H9 (cell line): Measurements from ENCODE around the gene ATAD5. TPM values are rescaled to one million over a fixed set of nuclear protein-coding genes. Genes with fewer than 3 reads are reported as not detected.

Experiments
- DNase-seq: peaks from one replicate; pipeline ENCODE4 v3.0.0-alpha.2; 2017
- H2AFZ ChIP-seq: one replicate; pipeline ENCODE4 v1.6.1; 2013; ENCODE audit warnings: mild to moderate bottlenecking, low read length, control low read depth, moderate library complexity
- H2AK5ac ChIP-seq: 2 replicates; pipeline ENCODE4 v1.6.1; 2013; ENCODE audit warnings: low read length, control low read depth, mixed read lengths; ENCODE audit not compliant: insufficient read length
- H2BK120ac ChIP-seq: one replicate; pipeline ENCODE4 v1.6.1; 2013; ENCODE audit warnings: low read depth, mild to moderate bottlenecking, low read length, control low read depth, inconsistent platforms; ENCODE audit not compliant: poor library complexity, severe bottlenecking
- H2BK12ac ChIP-seq: 2 replicates; pipeline ENCODE4 v1.6.1; 2013; ENCODE audit warnings: low read length, control low read depth, mixed read lengths, low read depth; ENCODE audit not compliant: insufficient read length
- H2BK15ac ChIP-seq: 2 replicates; pipeline ENCODE4 v1.6.1; 2013; ENCODE audit warnings: low read depth, low read length, control low read depth
- H2BK20ac ChIP-seq: one replicate; pipeline ENCODE4 v1.6.1; 2013; ENCODE audit warnings: low read depth, mild to moderate bottlenecking, low read length, control low read depth, inconsistent platforms; ENCODE audit not compliant: poor library complexity, severe bottlenecking
- H2BK5ac ChIP-seq: 2 replicates; pipeline ENCODE4 v1.6.1; 2013; ENCODE audit warnings: low read length, control low read depth, mixed read lengths; ENCODE audit not compliant: insufficient read length
- H3K14ac ChIP-seq: 2 replicates; pipeline ENCODE4 v1.6.1; 2013; ENCODE audit warnings: low read length, control low read depth; ENCODE audit not compliant: insufficient read depth
- H3K18ac ChIP-seq: 2 replicates; pipeline ENCODE4 v1.6.1; 2013; ENCODE audit warnings: low read depth, mild to moderate bottlenecking, mixed read lengths, low read length, control low read depth; ENCODE audit not compliant: insufficient read length
- H3K23ac ChIP-seq: 2 replicates; pipeline ENCODE4 v1.6.1; 2013; ENCODE audit warnings: low read length, control low read depth, mixed read lengths, low read depth; ENCODE audit not compliant: insufficient read length
- H3K23me2 ChIP-seq: 2 replicates; pipeline ENCODE4 v1.6.1; 2013; ENCODE audit warnings: low read depth, mild to moderate bottlenecking, mixed read lengths, low read length, control low read depth; ENCODE audit not compliant: insufficient read length, poor library complexity, severe bottlenecking
- H3K27ac ChIP-seq: 2 replicates; pipeline ENCODE4 v1.5.1; 2013; ENCODE audit warnings: low read length, control low read depth, mixed read lengths, low read depth; ENCODE audit not compliant: insufficient read length
- H3K27me3 ChIP-seq: 2 replicates; pipeline ENCODE4 v1.6.1; 2013; ENCODE audit warnings: low read length, control low read depth, inconsistent platforms; ENCODE audit not compliant: insufficient read depth
- H3K4ac ChIP-seq: 2 replicates; pipeline ENCODE4 v1.6.1; 2013; ENCODE audit warnings: low read depth, mild to moderate bottlenecking, control low read depth, inconsistent platforms, low read length, moderate library complexity
- H3K4me1 ChIP-seq: 2 replicates; pipeline ENCODE4 v1.6.1; 2013; ENCODE audit warnings: low read length, control low read depth, inconsistent platforms; ENCODE audit not compliant: insufficient read depth
- H3K4me2 ChIP-seq: 2 replicates; pipeline ENCODE4 v1.6.1; 2013; ENCODE audit warnings: low read length, control low read depth, mixed read lengths; ENCODE audit not compliant: insufficient read length, insufficient read depth
- H3K56ac ChIP-seq: 2 replicates; pipeline ENCODE4 v1.6.1; 2013; ENCODE audit warnings: low read depth, mild to moderate bottlenecking, mixed read lengths, low read length, control low read depth; ENCODE audit not compliant: insufficient read length
- H3K79me1 ChIP-seq: 2 replicates; pipeline ENCODE4 v1.6.1; 2013; ENCODE audit warnings: low read depth, mild to moderate bottlenecking, moderate library complexity, low read length, control low read depth, inconsistent platforms; ENCODE audit not compliant: insufficient read depth, poor library complexity, severe bottlenecking
- H3K79me2 ChIP-seq: 2 replicates; pipeline ENCODE4 v1.6.1; 2013; ENCODE audit warnings: low read length, control low read depth, inconsistent platforms; ENCODE audit not compliant: insufficient read depth
- H3K9ac ChIP-seq: 2 replicates; pipeline ENCODE4 v1.6.1; 2013; ENCODE audit warnings: low read length, control low read depth, mixed read lengths; ENCODE audit not compliant: insufficient read length; ENCODE audit errors: extremely low read depth
- H3K9me3 ChIP-seq: one replicate; pipeline ENCODE4 v1.6.1; 2013; ENCODE audit warnings: low read depth, low read length, inconsistent platforms; ENCODE audit not compliant: control insufficient read depth
- H3T11ph ChIP-seq: one replicate; pipeline ENCODE4 v1.6.1; 2013; ENCODE audit warnings: mild to moderate bottlenecking, low read length, control low read depth, inconsistent platforms
- H4K20me1 ChIP-seq: one replicate; pipeline ENCODE4 v1.6.1; 2013; ENCODE audit not compliant: control insufficient read depth, insufficient read length, insufficient read depth
- H4K5ac ChIP-seq: 2 replicates; pipeline ENCODE4 v1.6.1; 2013; ENCODE audit warnings: low read depth, mild to moderate bottlenecking, mixed read lengths, low read length, control low read depth; ENCODE audit not compliant: insufficient read length
- H4K8ac ChIP-seq: replicated peaks from 2 replicates; pipeline ENCODE4 v1.6.1; 2013; ENCODE audit warnings: low read length, control low read depth, mixed read lengths, low read depth; ENCODE audit not compliant: insufficient read length
- H4K91ac ChIP-seq: 2 replicates; pipeline ENCODE4 v1.6.1; 2013; ENCODE audit warnings: low read depth, mild to moderate bottlenecking, moderate library complexity, mixed read lengths, low read length, control low read depth; ENCODE audit not compliant: insufficient read length
- H3K27ac Mint-ChIP-seq, 3 experiments: 2 replicates in 2 of 3; 3 replicates in 1 of 3; pipeline ENCODE4 v1.8.0; 2020 to 2021; ENCODE audit warnings: mixed read lengths in 3 of 3, mild to moderate bottlenecking in 1 of 3, moderate library complexity in 1 of 3
- H3K27me3 Mint-ChIP-seq: 2 replicates; pipeline ENCODE4 v1.8.0; 2021; ENCODE audit warnings: low read depth, mild to moderate bottlenecking, moderate library complexity, mixed read lengths
- H3K36me3 Mint-ChIP-seq, 3 experiments: 2 replicates in 2 of 3; 3 replicates in 1 of 3; pipeline ENCODE4 v1.8.0; 2020 to 2021; ENCODE audit warnings: low read depth in 3 of 3, mixed read lengths in 3 of 3; ENCODE audit not compliant: insufficient read depth in 1 of 3
- H3K4me1 Mint-ChIP-seq, 2 experiments: 2 replicates each; pipeline ENCODE4 v1.8.0; 2020; ENCODE audit warnings: mixed read lengths in 2 of 2
- H3K4me3 Mint-ChIP-seq, 2 experiments: 2 replicates in 1 of 2; 3 replicates in 1 of 2; pipeline ENCODE4 v1.8.0; 2020 to 2021; ENCODE audit warnings: mild to moderate bottlenecking in 2 of 2, mixed read lengths in 2 of 2, moderate library complexity in 1 of 2
- H3K9me3 Mint-ChIP-seq, 2 experiments: 2 replicates in 1 of 2; 3 replicates in 1 of 2; pipeline ENCODE4 v1.8.0; 2020; ENCODE audit warnings: mild to moderate bottlenecking in 2 of 2, mixed read lengths in 2 of 2, moderate library complexity in 1 of 2
- CTCF ChIP-seq: fragments of 200-600 bp; sonication (generic); conservative IDR thresholded peaks from 3 replicates; pipeline ENCODE4 v1.8.0; 2021; ENCODE audit warnings: antibody characterized with exemption, mild to moderate bottlenecking
- WGBS: extraction: QIAGEN DNeasy Blood & Tissue Kit; methylation state at CpG from one replicate; pipeline ENCODE4 v1.1.7; 2013; ENCODE audit warnings: missing lambda C conversion rate, low lambda C conversion rate, mixed read lengths; ENCODE audit not compliant: insufficient read length; ENCODE audit errors: extremely low coverage; 5-methylcytosine and 5-hydroxymethylcytosine counted together
- total RNA-seq: library from RNA; stranded (reverse); gene quantifications from 2 replicates; pipeline ENCODE4 v1.2.1, GENCODE V29; 2021

Gene ATAD5
- total RNA-seq, 1 experiment from 2014 or later, result 27.0 TPM

DNA sequence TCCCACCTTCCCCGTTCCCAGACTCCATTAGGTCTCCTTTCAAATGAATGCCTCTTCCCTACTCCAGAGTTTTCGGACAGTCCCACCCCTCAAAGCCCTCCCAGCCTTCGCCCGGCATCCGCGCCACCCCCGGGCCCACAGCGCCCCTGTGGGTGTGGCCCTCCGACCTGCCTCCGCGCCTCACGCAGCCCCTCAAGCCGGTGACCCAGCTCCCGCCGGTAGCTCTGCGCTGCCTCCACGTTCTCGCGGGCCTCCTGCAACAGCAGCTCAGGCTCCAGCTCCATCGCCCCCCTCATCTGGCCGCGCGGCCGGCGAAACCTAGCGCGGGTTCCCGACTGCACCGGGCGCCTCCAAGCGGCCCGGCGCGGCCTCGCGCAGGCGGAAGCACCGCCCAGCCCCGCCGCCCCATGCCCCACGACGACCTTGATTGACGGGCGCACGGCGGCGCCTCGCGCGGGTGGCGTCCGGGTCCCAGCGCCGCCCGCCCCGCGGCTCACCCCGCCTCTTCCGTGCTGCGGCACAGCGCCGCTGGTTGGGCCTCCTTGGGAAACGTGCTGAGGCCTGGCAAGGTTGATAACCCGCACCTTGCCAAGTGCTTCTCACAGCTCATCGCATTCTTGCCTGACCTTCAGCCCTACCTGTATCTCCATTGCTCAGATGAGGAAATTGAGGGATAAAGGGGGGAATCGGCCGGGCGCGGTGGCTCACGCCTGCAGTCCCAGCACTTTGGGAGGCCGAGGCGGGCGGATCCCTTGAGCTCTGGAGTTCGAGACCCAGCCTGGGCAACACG, 7.2 kb upstream of the ATAD5 start, which contains the start of gene CRLF3:
Gene CRLF3, minus strand, starts transcription at position 337 of the 790 bp plus-strand sequence. Its CDS starts 41 bp downstream, at position 296.
- no peak within 1 kb of the TSS for H3K23ac ChIP-seq
- Mint-ChIP-seq H3K36me3 (no peaks in the 10 kb centered on the region), H3K27me3 (peaks cover 2% of the 10 kb centered on the region), H3K4me1 (peaks cover 24 to 29% of the 10 kb centered on the region in 2 experiments), H3K9me3 (no peaks in the 10 kb centered on the region; a peak in 1 of 5 replicates), H3K27ac (peak within 1 kb of the TSS; percentile 88 to 99 (median 98)), H3K4me3 (peak within 1 kb of the TSS; percentile 97)
- no peak within 1 kb of the TSS for H2BK20ac ChIP-seq
- DNase-seq, result peak; percentile 98
- peak; percentile 63 for TF ChIP-seq CTCF
- H2BK5ac ChIP-seq, result no peak within 1 kb of the TSS
- no peaks in the 10 kb centered on the region for H3K4me1 ChIP-seq
- H3K56ac ChIP-seq, result no peak within 1 kb of the TSS
- H3K23me2 ChIP-seq, result no peaks in the 10 kb centered on the region
- H3K27me3 ChIP-seq, result no peaks in the 10 kb centered on the region
- H3K14ac ChIP-seq, result peak within 1 kb of the TSS; percentile 81; the same call in 1 of the 2 replicates
- no peak within 1 kb of the TSS for H2AK5ac ChIP-seq
- no peaks in the 10 kb centered on the region for H3K79me1 ChIP-seq
- H2BK12ac ChIP-seq, result no peak within 1 kb of the TSS
- H2BK15ac ChIP-seq, result no peak within 1 kb of the TSS
- peaks cover 3% of the 10 kb centered on the region; the same call in 1 of the 2 replicates for H3K79me2 ChIP-seq
- no peak within 1 kb of the TSS for H4K8ac ChIP-seq
- H3K27ac ChIP-seq, result peak within 1 kb of the TSS; percentile 2
- no peak within 1 kb of the TSS for H3K4ac ChIP-seq
- no CpG with 5 or more reads among the region's 75 CpGs for WGBS
- no peak within 1 kb of the TSS for H4K91ac ChIP-seq
- H3K9me3 ChIP-seq, result no peaks in the 10 kb centered on the region
- H4K5ac ChIP-seq, result no peak within 1 kb of the TSS
- no peaks in the 10 kb centered on the region for H4K20me1 ChIP-seq
- no peak within 1 kb of the TSS for H2AFZ ChIP-seq
- no peak within 1 kb of the TSS for H2BK120ac ChIP-seq
- no peak within 1 kb of the TSS for H3T11ph ChIP-seq
- peak within 1 kb of the TSS; percentile 77 for H3K9ac ChIP-seq
- H3K18ac ChIP-seq, result peak within 1 kb of the TSS; percentile 43
- peak within 1 kb of the TSS; percentile 67 for H3K4me2 ChIP-seq
